Measurements from ENCODE around the gene TTC21A.

- no peak for TF ChIP-seq CTCF (IDR thresholded peaks at IDR 0.05)
- TF ChIP-seq POLR2A (IDR thresholded peaks at IDR 0.05), result no peak
These were observed 2.4 kb upstream of the TTC21A start for GRCh38 chr3:39104961-39105686.
